Upper lobe of left lung (tissue), 6 donors: ENCODE measurements around the gene USP31. TPM values are rescaled to one million over a fixed set of nuclear protein-coding genes. Genes with fewer than 3 reads are reported as not detected.

Experiments
- ATAC-seq, 2 donors: fragments of 200-7000 bp; cut with Tn5 transposase; one replicate each; pipeline ENCODE4 v1.9.1; 2022; ENCODE audit warnings: mild to moderate bottlenecking in 2 of 2, moderate library complexity in 2 of 2; ENCODE audit not compliant: low FRiP score in 2 of 2
- DNase-seq, 2 donors: peaks; one replicate each; pipeline ENCODE4 v3.0.0-alpha.2; 2019 to 2020
- H3K27ac ChIP-seq, 4 donors: fragments of 200-600 bp; sonication (generic); one replicate each; pipeline ENCODE4 v1.5.1; 2016 to 2019
- H3K27me3 ChIP-seq, 4 donors: fragments of 200-600 bp; sonication (generic); one replicate each; pipeline ENCODE4 v1.5.1; 2017 to 2019
- H3K36me3 ChIP-seq, 4 donors: fragments of 200-600 bp; sonication (generic); one replicate each; pipeline ENCODE4 v1.5.1; 2016 to 2019
- H3K4me1 ChIP-seq, 4 donors: fragments of 200-600 bp; sonication (generic); one replicate each; pipeline ENCODE4 v1.5.1; 2018 to 2019
- H3K4me3 ChIP-seq, 4 donors: fragments of 200-600 bp; sonication (generic); one replicate each; pipeline ENCODE4 v1.5.1; 2017 to 2019; ENCODE audit warnings: mild to moderate bottlenecking in 2 of 4, moderate library complexity in 1 of 4
- H3K9me3 ChIP-seq, 4 donors: fragments of 200-600 bp; sonication (generic); one replicate each; pipeline ENCODE4 v1.5.1; 2018 to 2019
- CTCF ChIP-seq, 6 experiments: fragments of 450-650 bp in 4 of 6; fragments of 200-600 bp in 2 of 6; sonication (generic) in 2 of 6; IDR thresholded peaks; one replicate each; pipeline ENCODE4 v1.5.1; 2016 to 2019; ENCODE audit warnings: antibody characterized with exemption in 6 of 6
- EP300 ChIP-seq, 4 donors: sonication (generic); formaldehyde crosslinking; IDR thresholded peaks; one replicate each; pipeline ENCODE4 v1.5.1; 2017; ENCODE audit warnings: antibody characterized with exemption in 4 of 4, control low read depth in 2 of 4
- POLR2A ChIP-seq, 4 donors: fragments of 450-650 bp; IDR thresholded peaks; one replicate each; pipeline ENCODE4 v1.5.1; 2016 to 2017; ENCODE audit warnings: antibody characterized with exemption in 4 of 4, mild to moderate bottlenecking in 2 of 4
- POLR2AphosphoS5 ChIP-seq, 2 donors: sonication (generic); formaldehyde crosslinking; IDR thresholded peaks; one replicate each; pipeline ENCODE4 v1.5.1; 2017; ENCODE audit warnings: antibody characterized with exemption in 2 of 2
- WGBS, 2 donors: methylation state at CpG; one replicate each; pipeline ENCODE4 v1.1.5; 2017 to 2018; 5-methylcytosine and 5-hydroxymethylcytosine counted together
- total RNA-seq, 6 donors: library from RNA; depleted of rRNA in 4 of 6; stranded (reverse); fragments of >200 nt in 4 of 6; gene quantifications; one replicate each; pipeline versions ENCODE4 v1.1.0 to v1.2.1, GENCODE V29; 2016 to 2021
- donor health status: DM: no; HTN: no; CAD: no; lungs with moderate emphysema.
- donor health status: DM: no; HTN: yes; CAD: no; lungs with severe emphysema.

Gene USP31
- total RNA-seq, 6 donors from 2014 or later, result 8.8 to 20.2 (median 15.0) TPM

- WGBS, 2 donors, result 76 to 88% methylated on average over 5 of the region's 5 CpGs
Measured at GRCh38 chr16:23113185-23113584, 36.1 kb downstream of the USP31 start.

GRCh38 chr16:23110257-23110899 lies 38.9 kb downstream of the USP31 start:
- H3K27me3 ChIP-seq, result no peaks in the 10 kb centered on the region
- ATAC-seq (no peak), DNase-seq (no peak)
- TF ChIP-seq POLR2A (IDR thresholded peaks at IDR 0.05) (no peak), CTCF (IDR thresholded peaks at IDR 0.05) (no peak), POLR2AphosphoS5 (IDR thresholded peaks at IDR 0.05) (no peak), EP300 (IDR thresholded peaks at IDR 0.05) (no peak)
- 93 to 98% methylated on average over 5 of the region's 5 CpGs for whole genome bisulfite sequencing, 2 donors
- H3K27ac ChIP-seq, result no peak overlapping the region
- H3K4me3 ChIP-seq, result no peak overlapping the region
- H3K9me3 ChIP-seq, result no peaks in the 10 kb centered on the region
- peaks cover 0 to 3% (median 0%) of the 10 kb centered on the region in 4 donors for H3K4me1 ChIP-seq
- H3K36me3 ChIP-seq, result peaks cover 0 to 22% (median 2%) of the 10 kb centered on the region in 4 donors

More at GRCh38 chr16:23113185-23113584, 36.1 kb downstream of the USP31 start:
- no peak for TF ChIP-seq EP300 (IDR thresholded peaks at IDR 0.05)
- no peak for TF ChIP-seq CTCF (IDR thresholded peaks at IDR 0.05)
- no peak for TF ChIP-seq POLR2AphosphoS5 (IDR thresholded peaks at IDR 0.05)
- no peak for TF ChIP-seq POLR2A (IDR thresholded peaks at IDR 0.05)
- ATAC-seq (no peak), DNase-seq (no peak)
- no peaks in the 10 kb centered on the region for H3K9me3 ChIP-seq
- no peaks in the 10 kb centered on the region for H3K36me3 ChIP-seq
- H3K27me3 ChIP-seq, result no peaks in the 10 kb centered on the region
- no peak overlapping the region for H3K4me3 ChIP-seq
- peaks cover 0 to 4% (median 2%) of the 10 kb centered on the region in 4 donors for H3K4me1 ChIP-seq
- H3K27ac ChIP-seq, result no peak overlapping the region

GRCh38 chr16:23107936-23108335 lies 41.3 kb downstream of the USP31 start:
- DNase-seq, result no peak
- Histone ChIP-seq H3K27ac (no peak overlapping the region), H3K4me1 (no peaks in the 10 kb centered on the region), H3K27me3 (no peaks in the 10 kb centered on the region), H3K4me3 (no peak overlapping the region), H3K36me3 (peaks cover 0 to 38% (median 2%) of the 10 kb centered on the region in 4 donors), H3K9me3 (no peaks in the 10 kb centered on the region)
- no peak for ATAC-seq
- 51 to 72% methylated on average over 5 of the region's 5 CpGs for WGBS, 2 donors
- TF ChIP-seq POLR2AphosphoS5 (IDR thresholded peaks at IDR 0.05) (no peak), EP300 (IDR thresholded peaks at IDR 0.05) (no peak), CTCF (IDR thresholded peaks at IDR 0.05) (no peak), POLR2A (IDR thresholded peaks at IDR 0.05) (no peak)

GRCh38 chr16:23107117-23107516 lies 42.1 kb downstream of the USP31 start:
- Histone ChIP-seq H3K4me1 (no peaks in the 10 kb centered on the region), H3K9me3 (no peaks in the 10 kb centered on the region), H3K27me3 (no peaks in the 10 kb centered on the region), H3K36me3 (peaks cover 0 to 38% (median 2%) of the 10 kb centered on the region in 4 donors), H3K27ac (no peak overlapping the region), H3K4me3 (no peak overlapping the region)
- no peak for ATAC-seq
- no peak for DNase-seq
- TF ChIP-seq POLR2A (IDR thresholded peaks at IDR 0.05), result no peak
- TF ChIP-seq CTCF (IDR thresholded peaks at IDR 0.05), result no peak
- no peak for TF ChIP-seq EP300 (IDR thresholded peaks at IDR 0.05)
- no peak for TF ChIP-seq POLR2AphosphoS5 (IDR thresholded peaks at IDR 0.05)
- WGBS, 2 donors, result 96 to 97% methylated on average over 2 of the region's 2 CpGs

- Histone ChIP-seq H3K36me3 (peaks cover 0 to 54% (median 2%) of the 10 kb centered on the region in 4 donors), H3K9me3 (no peaks in the 10 kb centered on the region), H3K27ac (no peak overlapping the region), H3K27me3 (no peaks in the 10 kb centered on the region), H3K4me3 (no peak overlapping the region), H3K4me1 (no peaks in the 10 kb centered on the region)
- no peak for ATAC-seq
- 83 to 84% methylated on average over 5 of the region's 5 CpGs for WGBS, 2 donors
- TF ChIP-seq CTCF (IDR thresholded peaks at IDR 0.05) (no peak), EP300 (IDR thresholded peaks at IDR 0.05) (no peak), POLR2A (IDR thresholded peaks at IDR 0.05) (no peak), POLR2AphosphoS5 (IDR thresholded peaks at IDR 0.05) (no peak)
- DNase-seq, result no peak
Measured at GRCh38 chr16:23105309-23105708, 43.9 kb downstream of the USP31 start.
